DOHH2 (cell line): ENCODE data around the gene KRTAP5-8.

Experiments used
- H3F3A ChIP-seq: fragments of 200-600 bp; sonication (generic), shearing (Covaris generic); 2 replicates; pipeline ENCODE4 v1.6.0; 2016; ENCODE audit warnings: antibody characterized with exemption, mild to moderate bottlenecking; ENCODE audit not compliant: control insufficient read depth, insufficient read depth
- H3K27ac ChIP-seq: fragments of 200-600 bp; sonication (generic); 2 replicates; pipeline ENCODE4 v1.5.1; 2014; ENCODE audit warnings: low read depth, mild to moderate bottlenecking, low read length, moderate library complexity
- H3K27me3 ChIP-seq: fragments of 200-600 bp; sonication (generic); 2 replicates; pipeline ENCODE4 v1.6.1; 2014; ENCODE audit warnings: mild to moderate bottlenecking, low read length, mixed read lengths; ENCODE audit not compliant: control insufficient read depth
- H3K36me3 ChIP-seq: fragments of 200-600 bp; sonication (generic); 2 replicates; pipeline ENCODE4 v1.6.1; 2014; ENCODE audit warnings: mild to moderate bottlenecking, low read length, moderate library complexity, mixed read lengths; ENCODE audit not compliant: control insufficient read depth
- H3K4me1 ChIP-seq: fragments of 200-600 bp; sonication (generic); 2 replicates; pipeline ENCODE4 v1.6.1; 2014; ENCODE audit warnings: mild to moderate bottlenecking, low read length, mixed read lengths; ENCODE audit not compliant: control insufficient read depth
- H3K4me2 ChIP-seq: fragments of 200-600 bp; sonication (generic); 2 replicates; pipeline ENCODE4 v1.6.0; 2014; ENCODE audit warnings: mild to moderate bottlenecking, low read length, moderate library complexity
- H3K4me3 ChIP-seq: fragments of 200-600 bp; sonication (generic); 2 replicates; pipeline ENCODE4 v1.5.1; 2014; ENCODE audit warnings: mild to moderate bottlenecking, low read length, mixed read lengths
- H3K79me2 ChIP-seq: fragments of 200-600 bp; sonication (generic); 2 replicates; pipeline ENCODE4 v1.6.1; 2014; ENCODE audit warnings: mild to moderate bottlenecking, low read length, mixed read lengths; ENCODE audit not compliant: control insufficient read depth
- H3K9me2 ChIP-seq: fragments of 200-600 bp; sonication (generic); replicated peaks from 2 replicates; pipeline ENCODE4 v1.6.1; 2014; ENCODE audit warnings: mild to moderate bottlenecking, low read length, mixed read lengths; ENCODE audit not compliant: control insufficient read depth
- H3K9me3 ChIP-seq: fragments of 200-600 bp; sonication (generic); 2 replicates; pipeline ENCODE4 v1.6.1; 2014; ENCODE audit warnings: antibody characterized with exemption, low read length, mixed read lengths; ENCODE audit not compliant: control insufficient read depth, insufficient read depth
- H4K20me1 ChIP-seq: fragments of 200-600 bp; sonication (generic); 2 replicates; pipeline ENCODE4 v1.6.0; 2014; ENCODE audit warnings: low read depth, mild to moderate bottlenecking, antibody characterized with exemption, low read length, moderate library complexity; ENCODE audit not compliant: control insufficient read depth, insufficient read depth
- CTCF ChIP-seq: fragments of 200-600 bp; sonication (generic); IDR thresholded peaks from one replicate; pipeline ENCODE4 v1.5.1; 2014; ENCODE audit warnings: antibody characterized with exemption, mild to moderate bottlenecking, low read depth, low read length; ENCODE audit not compliant: poor library complexity, severe bottlenecking
- EZH2phosphoT487 ChIP-seq: fragments of 200-600 bp; sonication (generic); IDR thresholded peaks from 2 replicates; pipeline ENCODE4 v1.6.1; 2017; ENCODE audit warnings: borderline replicate concordance, mild to moderate bottlenecking, antibody characterized with exemption, low read length, moderate library complexity, mixed read lengths

Gene KRTAP5-8

GRCh38 chr11:71501071-71501985, 36.5 kb upstream of the KRTAP5-8 start:
- H4K20me1 ChIP-seq: no peaks in the 10 kb centered on the region
- no peaks in the 10 kb centered on the region for H3K9me2 ChIP-seq
- no peaks in the 10 kb centered on the region for H3K27me3 ChIP-seq
- H3K4me1 ChIP-seq: no peaks in the 10 kb centered on the region
- H3K27ac ChIP-seq: no peak overlapping the region
- no peaks in the 10 kb centered on the region for H3K9me3 ChIP-seq
- no peaks in the 10 kb centered on the region for H3K79me2 ChIP-seq
- TF ChIP-seq EZH2phosphoT487: no peak
- no peak for TF ChIP-seq CTCF
- H3K4me2 ChIP-seq: no peak overlapping the region
- H3F3A ChIP-seq: no peaks in the 10 kb centered on the region
- H3K4me3 ChIP-seq: no peak overlapping the region
- H3K36me3 ChIP-seq: peaks cover 33% of the 10 kb centered on the region

GRCh38 chr11:71502026-71502425, 35.8 kb upstream of the KRTAP5-8 start:
- Histone ChIP-seq H3K36me3 (peaks cover 33% of the 10 kb centered on the region), H3K79me2 (no peaks in the 10 kb centered on the region), H3K9me3 (no peaks in the 10 kb centered on the region), H4K20me1 (no peaks in the 10 kb centered on the region), H3K4me2 (no peak overlapping the region), H3F3A (no peaks in the 10 kb centered on the region), H3K4me3 (no peak overlapping the region), H3K27me3 (no peaks in the 10 kb centered on the region), H3K4me1 (no peaks in the 10 kb centered on the region), H3K9me2 (no peaks in the 10 kb centered on the region), H3K27ac (no peak overlapping the region)
- TF ChIP-seq CTCF: no peak
- no peak for TF ChIP-seq EZH2phosphoT487

- no peaks in the 10 kb centered on the region for H3K4me1 ChIP-seq
- H3K36me3 ChIP-seq: peaks cover 25% of the 10 kb centered on the region
- H3K9me3 ChIP-seq: no peaks in the 10 kb centered on the region
- H3K27me3 ChIP-seq: no peaks in the 10 kb centered on the region
- no peaks in the 10 kb centered on the region for H3F3A ChIP-seq
- H3K9me2 ChIP-seq: no peaks in the 10 kb centered on the region
- H3K4me3 ChIP-seq: no peak overlapping the region
- H3K79me2 ChIP-seq: no peaks in the 10 kb centered on the region
- no peak overlapping the region for H3K4me2 ChIP-seq
- no peak overlapping the region for H3K27ac ChIP-seq
- no peak for TF ChIP-seq EZH2phosphoT487
- no peak for TF ChIP-seq CTCF
- H4K20me1 ChIP-seq: no peaks in the 10 kb centered on the region
Measured at GRCh38 chr11:71502871-71503435, 34.9 kb upstream of the KRTAP5-8 start.
